Measurements from ENCODE around the gene TSHZ2.

The TSHZ2 gene

DNA sequence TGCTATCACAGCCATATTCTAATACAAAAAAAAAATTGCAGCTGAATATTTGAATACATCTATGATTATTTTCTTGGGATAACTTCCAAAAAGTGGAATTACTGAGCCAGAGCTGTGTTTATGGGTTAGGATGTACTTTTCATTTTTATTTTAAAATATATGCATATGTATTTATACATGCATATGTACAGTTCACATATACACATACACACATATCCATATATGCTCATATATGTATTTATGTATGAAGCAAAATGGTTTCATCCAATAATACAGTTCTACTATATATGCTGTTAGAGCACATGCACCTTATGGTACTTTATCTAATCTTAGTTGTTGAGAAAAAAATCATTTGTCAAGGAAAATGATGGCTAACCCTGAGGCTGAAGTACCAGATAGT lies 54.9 kb downstream of the TSHZ2 start:
- no peak for DNase-seq (ENCODE audit: low read depth in 2 of 3, low spot score in 1 of 3)

DNA sequence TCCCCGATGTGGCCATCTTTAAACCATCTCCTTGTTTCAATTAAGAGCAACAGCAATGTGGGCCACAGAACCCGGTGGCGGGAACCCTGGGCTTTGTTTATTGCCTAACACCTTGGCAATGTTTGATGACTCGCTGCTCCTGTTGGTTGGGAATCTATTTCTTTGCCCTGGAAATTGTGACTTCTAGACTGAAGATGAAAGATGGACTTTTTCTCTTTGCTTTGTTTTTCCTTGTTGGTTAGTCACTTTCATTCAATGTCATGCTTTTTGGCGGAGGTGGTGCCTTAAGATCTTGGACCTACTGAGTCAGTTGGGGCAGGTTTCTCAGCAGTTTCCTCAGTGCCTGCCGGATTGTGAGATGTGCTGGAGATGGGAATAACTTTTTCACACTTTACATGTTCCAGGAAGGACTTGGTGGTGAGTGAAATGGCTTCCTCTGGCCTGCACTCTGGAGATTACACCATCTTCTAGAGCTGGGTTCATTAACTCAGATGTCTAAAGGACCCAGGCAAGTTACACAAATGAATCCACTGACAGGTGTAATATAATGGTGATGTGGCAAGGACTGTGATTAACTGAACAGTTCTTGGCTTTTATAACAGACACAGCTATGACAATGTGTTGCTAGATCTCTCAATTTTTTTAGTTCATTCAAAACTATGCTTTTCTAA lies 56.3 kb downstream of the TSHZ2 start:
- DNase-seq (ENCODE audit: low read depth in 2 of 3, low spot score in 1 of 3), result peak in 2 of 3 donors; percentile 47 to 51

DNA sequence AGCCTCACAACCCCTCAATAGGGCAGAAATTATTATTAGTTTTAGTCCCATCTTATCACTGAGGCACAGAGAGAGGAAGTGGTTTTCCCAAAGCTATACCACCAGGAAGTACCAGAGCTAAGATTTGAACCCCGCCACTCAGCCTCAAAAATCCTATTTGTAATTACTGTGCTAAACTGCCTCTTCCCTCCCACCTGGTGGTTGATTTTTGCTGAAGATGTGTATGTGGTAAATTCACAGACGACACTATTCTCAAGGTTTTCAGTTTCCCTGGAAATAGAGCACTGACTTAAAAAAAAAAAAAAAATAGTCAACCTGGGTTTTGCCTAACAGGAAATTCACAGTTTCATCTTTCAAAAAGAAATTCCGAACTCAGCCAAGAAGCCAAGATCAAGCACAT lies 57.9 kb downstream of the TSHZ2 start:
- no peak for DNase-seq (ENCODE audit: low read depth in 2 of 3, low spot score in 1 of 3)

DNA sequence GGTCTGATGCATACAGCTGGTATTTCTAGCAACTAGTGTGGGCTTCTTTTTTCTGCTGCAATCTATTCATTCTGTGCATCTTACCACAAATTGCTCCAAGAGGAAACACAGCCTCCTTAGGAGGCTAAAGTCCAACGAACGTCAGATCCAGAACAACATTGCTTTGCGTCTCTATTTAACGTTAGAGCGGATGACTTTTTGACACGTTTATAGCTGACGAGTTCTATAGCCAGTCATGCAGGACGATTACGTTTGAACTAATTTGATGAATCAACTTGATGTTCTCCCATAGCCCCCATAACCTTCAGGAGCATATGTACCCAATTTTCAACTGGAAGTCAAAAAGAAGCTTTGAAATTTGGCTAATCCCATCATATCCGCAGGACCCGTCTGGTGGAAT lies 59.9 kb downstream of the TSHZ2 start:
- no peak for DNase-seq (ENCODE audit: low read depth in 2 of 3, low spot score in 1 of 3)

GRCh38 chr20:53032478-53032932 lies 60.3 kb downstream of the TSHZ2 start:
- no peak for DNase-seq (ENCODE audit: low read depth in 2 of 3, low spot score in 1 of 3)

GRCh38 chr20:53033176-53033575 lies 61.0 kb downstream of the TSHZ2 start:
- no peak for DNase-seq (ENCODE audit: low read depth in 2 of 3, low spot score in 1 of 3)

GRCh38 chr20:53034899-53035298 lies 62.7 kb downstream of the TSHZ2 start:
- no peak for DNase-seq (ENCODE audit: low read depth in 2 of 3, low spot score in 1 of 3)

GRCh38 chr20:53036992-53037391 lies 64.8 kb downstream of the TSHZ2 start:
- no peak for DNase-seq (ENCODE audit: low read depth in 2 of 3, low spot score in 1 of 3)

- no peak for DNase-seq (ENCODE audit: low read depth in 2 of 3, low spot score in 1 of 3)
Observed at GRCh38 chr20:53037621-53038020, 65.5 kb downstream of the TSHZ2 start.

DNA sequence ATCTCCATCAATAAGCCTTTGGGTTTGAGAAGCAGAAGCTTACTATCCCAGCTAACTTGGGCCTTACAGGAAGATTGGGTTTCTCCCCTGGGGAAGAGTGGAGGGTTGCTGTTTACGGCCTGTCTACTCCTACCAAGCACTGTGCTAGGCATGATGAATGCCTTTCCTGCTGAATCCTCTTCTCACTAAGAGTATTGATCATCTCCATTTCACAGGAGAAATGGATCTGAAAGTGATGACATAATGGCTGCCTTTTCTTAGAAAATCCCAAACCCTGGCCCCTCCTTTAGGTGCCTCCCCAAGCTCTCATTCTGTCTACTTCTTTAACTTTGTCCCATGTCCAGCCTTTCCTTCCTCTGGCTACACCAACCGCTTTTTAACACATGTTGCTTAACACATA lies 66.1 kb downstream of the TSHZ2 start:
- no peak for DNase-seq (ENCODE audit: low read depth in 2 of 3, low spot score in 1 of 3)

- no peak for DNase-seq (ENCODE audit: low read depth in 2 of 3, low spot score in 1 of 3)
Observed at GRCh38 chr20:53040693-53041589, 68.8 kb downstream of the TSHZ2 start.

DNA sequence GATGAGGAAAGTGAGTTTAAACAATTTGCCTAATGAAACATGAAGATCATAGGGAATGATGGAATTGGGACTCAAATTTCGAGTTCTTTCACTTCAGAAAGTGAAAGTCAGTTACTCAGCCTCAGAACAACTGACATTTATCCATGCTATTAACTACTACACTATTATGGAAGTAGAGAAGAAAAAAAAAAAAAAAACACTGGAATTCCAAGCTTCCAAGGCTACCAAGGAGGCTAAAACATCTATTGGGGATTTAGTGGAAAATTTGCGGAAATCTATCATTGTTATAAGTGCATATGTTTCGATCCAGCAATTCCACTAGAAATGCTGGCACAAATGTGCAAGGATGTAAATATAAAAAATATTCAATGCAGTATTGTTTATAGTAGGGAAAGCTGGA lies 70.4 kb downstream of the TSHZ2 start:
- DNase-seq (ENCODE audit: low read depth in 2 of 3, low spot score in 1 of 3), result no peak

- DNase-seq (ENCODE audit: low read depth in 2 of 3, low spot score in 1 of 3), result no peak
Observed at GRCh38 chr20:53044296-53044695, 72.1 kb downstream of the TSHZ2 start.

DNA sequence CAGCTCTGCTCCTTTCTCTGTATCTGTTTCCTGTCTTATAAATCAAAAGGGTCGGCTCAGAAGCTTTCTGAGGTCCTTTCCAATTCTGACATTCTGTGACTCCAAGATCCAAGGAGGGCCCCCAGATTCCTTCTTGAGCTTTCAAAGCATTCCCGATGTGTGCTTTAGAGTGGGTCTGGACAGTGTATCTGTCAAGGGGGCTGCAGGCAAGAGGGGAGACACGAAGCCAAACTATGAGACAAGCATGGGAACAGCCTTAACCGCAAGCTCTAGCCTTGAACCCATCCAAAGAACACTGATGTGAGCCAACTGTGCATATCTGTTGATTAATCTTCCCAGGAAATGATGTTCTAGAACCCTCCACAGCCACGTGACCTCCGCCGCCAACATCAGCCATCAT lies 73.8 kb downstream of the TSHZ2 start:
- DNase-seq (ENCODE audit: low read depth in 2 of 3, low spot score in 1 of 3), result no peak

GRCh38 chr20:53047203-53047602 lies 75.0 kb downstream of the TSHZ2 start:
- DNase-seq (ENCODE audit: low read depth in 2 of 3, low spot score in 1 of 3), result no peak

DNA sequence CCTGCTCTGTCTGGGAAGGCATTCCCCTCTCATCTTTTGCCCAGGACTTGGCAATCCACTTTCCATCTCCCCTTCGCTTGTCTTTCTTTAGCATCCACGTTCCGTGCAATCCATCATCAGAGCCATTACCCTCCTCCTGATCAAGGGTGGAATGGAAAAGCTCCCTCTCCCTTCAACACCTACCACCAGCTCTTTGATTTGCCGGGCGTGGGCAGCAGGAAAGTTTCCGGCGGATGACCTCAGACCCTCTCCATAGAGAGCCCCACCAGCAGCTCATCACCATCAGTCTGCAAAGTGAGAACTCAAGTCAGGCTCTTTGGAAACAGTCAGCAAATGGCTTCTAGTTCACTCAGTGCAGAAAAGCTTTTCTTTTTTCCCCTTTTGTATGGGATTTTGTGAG lies 76.2 kb downstream of the TSHZ2 start:
- DNase-seq (ENCODE audit: low read depth in 2 of 3, low spot score in 1 of 3), result no peak

DNA sequence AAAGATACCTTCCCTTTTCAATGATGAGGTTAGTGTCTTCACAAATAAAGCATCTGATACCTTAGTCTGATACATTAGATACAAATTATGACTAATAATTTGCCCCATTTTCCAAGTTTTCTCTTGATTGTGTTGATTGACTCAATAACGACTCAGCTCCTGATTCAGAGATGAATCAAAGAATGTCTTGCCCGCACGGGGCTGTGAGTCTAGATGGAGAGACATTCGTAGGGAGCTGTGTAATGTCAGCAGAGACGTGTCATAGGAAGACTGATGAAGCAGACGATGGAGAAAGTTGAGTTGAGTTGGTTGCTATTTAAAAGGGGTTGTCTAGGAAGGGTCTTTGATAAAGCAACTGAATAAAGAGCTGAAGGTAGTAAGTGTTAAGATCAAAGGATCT lies 78.2 kb downstream of the TSHZ2 start:
- no peak for DNase-seq (ENCODE audit: low read depth in 2 of 3, low spot score in 1 of 3)

DNA sequence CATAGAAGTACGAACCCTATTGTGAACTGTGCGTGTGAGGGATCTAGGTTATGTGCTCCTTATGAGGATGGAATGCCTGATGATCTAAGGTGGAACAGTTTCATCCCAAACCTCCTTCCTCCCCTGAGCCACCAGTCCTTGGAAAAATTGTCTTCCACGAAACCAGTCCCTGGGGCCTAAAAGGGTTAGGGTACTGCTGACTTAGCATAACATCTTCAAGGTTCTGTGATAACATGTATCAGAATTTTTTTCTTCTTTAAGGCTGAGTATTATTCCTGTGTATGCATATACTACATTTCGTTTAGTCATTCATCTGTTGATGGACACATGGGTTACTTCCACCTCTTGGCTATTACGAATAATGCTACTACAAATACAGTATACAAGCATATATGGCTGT lies 80.2 kb downstream of the TSHZ2 start:
- DNase-seq (ENCODE audit: low read depth in 2 of 3, low spot score in 1 of 3), result no peak

DNA sequence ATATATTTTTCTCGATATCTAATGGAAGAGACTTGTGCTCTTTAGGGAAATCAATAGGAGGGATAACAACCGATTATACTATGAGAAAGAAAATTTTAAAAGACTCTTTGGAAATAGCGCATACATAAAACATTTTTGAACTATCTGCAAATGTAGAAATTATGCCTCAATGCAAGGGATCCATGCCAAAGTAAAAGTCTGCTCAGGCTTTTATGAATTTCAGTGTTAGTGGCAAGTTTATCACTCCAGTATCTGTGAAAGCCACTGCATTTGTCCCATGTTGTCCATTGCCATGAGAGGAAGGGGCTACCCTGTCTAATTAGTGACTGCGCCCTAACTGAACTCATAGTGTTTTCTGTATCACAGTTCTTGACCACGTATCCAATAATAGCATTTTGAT lies 81.4 kb downstream of the TSHZ2 start:
- DNase-seq (ENCODE audit: low read depth in 2 of 3, low spot score in 1 of 3), result no peak

- no peak for DNase-seq (ENCODE audit: low read depth in 2 of 3, low spot score in 1 of 3)
Observed at GRCh38 chr20:53055367-53056067, 83.4 kb downstream of the TSHZ2 start.

- DNase-seq (ENCODE audit: low read depth in 2 of 3, low spot score in 1 of 3), result no peak
Observed at GRCh38 chr20:53057579-53057978, 85.4 kb downstream of the TSHZ2 start.

GRCh38 chr20:53059848-53060247 lies 87.7 kb downstream of the TSHZ2 start:
- DNase-seq (ENCODE audit: low read depth in 2 of 3, low spot score in 1 of 3), result no peak
